Osteocyte (in vitro differentiated cells): ENCODE measurements around the gene ANKRD63. TPM values are rescaled to one million over a fixed set of nuclear protein-coding genes. Genes with fewer than 3 reads are reported as not detected.

Experiments
- DNase-seq: peaks from one replicate; pipeline ENCODE4 v3.0.0; 2021; ENCODE audit warnings: mixed read lengths; ENCODE audit not compliant: unreplicated experiment; ENCODE audit errors: extremely low spot score
- H3K27ac Mint-ChIP-seq: one replicate; pipeline ENCODE4 v1.8.0; 2021; ENCODE audit warnings: mild to moderate bottlenecking, mixed read lengths; ENCODE audit not compliant: unreplicated experiment
- H3K27me3 Mint-ChIP-seq: one replicate; pipeline ENCODE4 v1.8.0; 2021; ENCODE audit warnings: mixed read lengths; ENCODE audit not compliant: unreplicated experiment
- H3K36me3 Mint-ChIP-seq: one replicate; pipeline ENCODE4 v1.8.0; 2021; ENCODE audit warnings: mixed read lengths; ENCODE audit not compliant: unreplicated experiment
- H3K4me1 Mint-ChIP-seq: one replicate; pipeline ENCODE4 v1.8.0; 2021; ENCODE audit warnings: mixed read lengths; ENCODE audit not compliant: unreplicated experiment
- H3K4me3 Mint-ChIP-seq: one replicate; pipeline ENCODE4 v1.8.0; 2021; ENCODE audit warnings: mild to moderate bottlenecking, moderate library complexity, mixed read lengths; ENCODE audit not compliant: unreplicated experiment
- H3K9me3 Mint-ChIP-seq: one replicate; pipeline ENCODE4 v1.8.0; 2021; ENCODE audit warnings: mixed read lengths; ENCODE audit not compliant: unreplicated experiment
- CTCF ChIP-seq: fragments of 200-600 bp; sonication (generic); IDR thresholded peaks from 2 replicates; pipeline ENCODE4 v1.5.0; 2021; ENCODE audit warnings: antibody characterized with exemption, mild to moderate bottlenecking, moderate library complexity
- total RNA-seq: library from RNA; stranded (reverse); gene quantifications from 2 replicates; pipeline ENCODE4 v1.2.1, GENCODE V29; 2021

ANKRD63 gene
- total RNA-seq, 1 donor from 2014 or later: 0.30 TPM

- Mint-ChIP-seq H3K36me3 (no peaks in the 10 kb centered on the region), H3K9me3 (no peaks in the 10 kb centered on the region), H3K4me1 (peaks cover 23% of the 10 kb centered on the region), H3K27me3 (peaks cover 34% of the 10 kb centered on the region), H3K27ac (no peak overlapping the region), H3K4me3 (no peak overlapping the region)
- TF ChIP-seq CTCF: no peak
- DNase-seq: no peak
Observed at GRCh38 chr15:40280260-40281056, 2.4 kb downstream of the ANKRD63 start.

DNA sequence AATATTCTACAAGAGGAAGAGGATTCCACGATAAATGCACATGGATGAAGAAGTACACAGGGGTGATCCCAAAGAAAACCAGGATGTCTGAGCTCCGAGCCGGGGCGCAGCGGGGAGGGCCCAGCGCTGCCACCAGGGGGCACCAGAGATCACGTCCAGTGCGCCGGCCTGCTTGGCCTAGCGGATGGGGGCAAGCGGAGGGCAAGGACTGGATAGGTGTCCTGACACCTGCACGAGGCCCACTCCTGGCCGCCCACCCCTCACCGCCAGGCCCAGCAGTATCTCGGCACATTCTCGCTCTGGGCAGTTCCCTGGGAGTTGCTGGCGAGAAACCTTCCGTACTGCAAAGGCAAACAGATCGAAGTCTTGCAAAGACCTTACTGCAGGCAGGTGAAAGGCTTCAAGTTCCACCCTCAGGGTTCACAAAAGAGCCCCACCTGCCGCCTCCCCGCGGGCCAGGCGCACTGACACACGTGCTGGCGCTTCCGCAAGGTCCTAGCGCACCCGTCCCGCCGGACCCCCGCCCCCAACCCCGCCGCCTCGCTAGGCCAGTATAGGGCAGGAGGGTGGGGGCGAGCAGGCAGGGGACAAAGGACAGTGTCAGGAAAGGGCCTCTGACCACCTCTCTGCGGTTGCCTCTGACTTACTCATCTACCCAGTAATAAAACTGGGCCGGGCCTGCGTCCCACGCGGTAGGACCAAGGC lies 3.3 kb downstream of the ANKRD63 start:
- Mint-ChIP-seq H3K4me1 (peaks cover 17% of the 10 kb centered on the region), H3K27me3 (peaks cover 34% of the 10 kb centered on the region), H3K36me3 (no peaks in the 10 kb centered on the region)

GRCh38 chr15:40278026-40278425 lies 4.8 kb downstream of the ANKRD63 start:
- Mint-ChIP-seq H3K27ac (no peak overlapping the region), H3K4me3 (no peak overlapping the region), H3K36me3 (no peaks in the 10 kb centered on the region), H3K27me3 (peaks cover 25% of the 10 kb centered on the region), H3K4me1 (peaks cover 13% of the 10 kb centered on the region), H3K9me3 (no peaks in the 10 kb centered on the region)
- DNase-seq: no peak
- no peak for TF ChIP-seq CTCF

More for the DNA sequence above, 3.3 kb downstream of the ANKRD63 start:
- peak; percentile 98 for TF ChIP-seq CTCF
- Mint-ChIP-seq H3K4me3 (no peak overlapping the region), H3K9me3 (no peaks in the 10 kb centered on the region), H3K27ac (no peak overlapping the region)
- DNase-seq: peak; percentile 91

GRCh38 chr15:40277471-40277870 lies 5.4 kb downstream of the ANKRD63 start:
- H3K27ac Mint-ChIP-seq: no peak overlapping the region

More at GRCh38 chr15:40277471-40277870, 5.4 kb downstream of the ANKRD63 start:
- H3K4me3 Mint-ChIP-seq: no peak overlapping the region
- peaks cover 11% of the 10 kb centered on the region for H3K4me1 Mint-ChIP-seq
- H3K9me3 Mint-ChIP-seq: no peaks in the 10 kb centered on the region
- peaks cover 23% of the 10 kb centered on the region for H3K27me3 Mint-ChIP-seq
- H3K36me3 Mint-ChIP-seq: no peaks in the 10 kb centered on the region
- no peak for TF ChIP-seq CTCF
- DNase-seq: no peak
